HG03457 (cell line): ENCODE results near the gene MGAT5B.

Experiments used
- ATAC-seq: cut with Tn5 transposase; IDR thresholded peaks from one replicate; pipeline ENCODE4 v1.9.1; 2021; ENCODE audit warnings: moderate number of reproducible peaks; ENCODE audit not compliant: unreplicated experiment

Gene MGAT5B

GRCh38 chr17:76925441-76925891 is 57.3 kb downstream of the MGAT5B start:
- ATAC-seq: no peak

DNA sequence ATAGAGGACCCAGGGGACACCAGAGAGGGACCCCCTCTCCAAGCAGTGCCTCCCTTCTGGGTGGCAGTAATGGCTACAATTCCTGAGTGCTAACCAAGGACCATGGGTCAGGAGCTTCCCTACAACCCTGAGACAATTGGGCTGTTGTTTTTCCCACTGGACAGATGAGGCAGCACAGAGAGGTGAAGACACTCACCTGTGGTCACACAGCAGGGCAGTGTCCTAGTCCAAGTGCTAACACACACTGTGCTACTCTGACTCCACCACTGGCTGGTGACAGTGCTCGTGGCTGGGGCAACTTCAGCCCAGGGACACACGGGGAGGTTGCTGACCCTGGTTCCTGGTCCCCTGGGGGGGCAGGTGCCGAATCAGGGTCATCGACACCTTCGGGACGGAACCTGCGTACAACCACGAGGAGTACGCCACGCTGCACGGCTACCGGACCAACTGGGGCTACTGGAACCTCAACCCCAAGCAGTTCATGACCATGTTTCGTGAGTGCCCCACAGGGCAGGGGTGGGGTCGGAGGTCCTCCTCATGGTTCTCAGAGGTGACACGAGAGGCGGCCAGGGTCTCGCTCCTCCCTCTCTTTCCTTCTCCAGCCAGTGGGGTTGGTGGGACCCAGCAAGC is 58.1 kb downstream of the MGAT5B start:
- ATAC-seq: no peak

DNA sequence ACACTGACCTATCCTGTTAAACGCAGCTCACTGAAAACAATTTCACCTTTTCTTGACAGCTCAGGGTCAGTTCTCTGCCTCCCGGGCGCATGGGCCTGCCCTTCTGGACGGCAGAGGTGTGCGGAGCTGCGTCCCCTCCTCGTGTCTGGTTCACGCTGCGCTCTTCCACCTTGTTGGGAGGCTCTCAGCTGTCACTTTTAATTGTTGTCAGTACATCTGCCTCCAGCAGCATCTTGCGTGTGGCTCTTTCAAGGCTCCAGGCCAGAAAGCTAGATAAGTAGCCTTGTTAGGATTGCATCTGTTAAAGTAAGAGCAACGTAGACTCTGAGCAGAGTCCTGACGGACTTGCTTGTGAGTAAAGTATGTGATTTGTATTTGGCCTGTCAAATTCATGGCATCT is 59.4 kb downstream of the MGAT5B start:
- ATAC-seq: no peak

DNA sequence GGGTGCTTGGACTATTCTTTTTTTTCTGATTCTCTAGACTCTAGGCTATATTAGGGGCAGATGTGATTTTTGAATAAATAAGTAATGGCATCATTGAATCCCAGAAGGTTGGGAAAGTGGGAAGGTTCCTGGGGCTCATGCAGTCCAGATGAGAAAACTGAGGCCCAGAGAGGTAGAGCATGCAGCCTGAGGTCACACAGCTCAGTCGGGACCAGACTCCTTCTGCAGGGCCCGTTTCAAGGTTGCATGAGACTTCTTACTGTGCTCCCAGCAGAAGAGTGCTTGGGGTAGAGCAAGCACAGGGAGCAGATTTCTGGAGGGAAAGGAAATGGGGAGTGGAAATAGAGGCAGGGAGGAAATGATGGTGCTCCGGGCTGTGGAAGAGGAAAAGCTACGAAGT is 59.8 kb downstream of the MGAT5B start:
- ATAC-seq: no peak

DNA sequence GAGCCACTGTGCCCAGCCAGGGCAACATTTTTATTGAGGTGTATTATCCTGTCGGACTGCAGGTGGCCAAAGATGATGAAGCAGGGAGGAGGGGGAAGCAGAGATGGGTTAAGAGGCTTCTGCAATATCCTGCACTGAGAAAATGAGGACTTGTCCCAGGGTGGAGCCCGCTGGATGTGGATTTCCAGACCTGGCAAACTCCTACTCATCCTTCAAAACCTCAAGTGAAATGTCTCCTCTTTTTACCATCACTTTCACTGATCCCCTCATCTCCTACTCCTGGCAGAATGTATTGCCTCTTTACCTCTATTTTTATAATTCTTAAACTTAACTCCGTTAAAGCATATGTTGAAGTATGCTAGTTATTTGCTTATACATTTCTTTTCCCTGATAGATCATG is 60.9 kb downstream of the MGAT5B start:
- no peak for ATAC-seq

- no peak for ATAC-seq
Measured at GRCh38 chr17:76929601-76930000, 61.4 kb downstream of the MGAT5B start.

DNA sequence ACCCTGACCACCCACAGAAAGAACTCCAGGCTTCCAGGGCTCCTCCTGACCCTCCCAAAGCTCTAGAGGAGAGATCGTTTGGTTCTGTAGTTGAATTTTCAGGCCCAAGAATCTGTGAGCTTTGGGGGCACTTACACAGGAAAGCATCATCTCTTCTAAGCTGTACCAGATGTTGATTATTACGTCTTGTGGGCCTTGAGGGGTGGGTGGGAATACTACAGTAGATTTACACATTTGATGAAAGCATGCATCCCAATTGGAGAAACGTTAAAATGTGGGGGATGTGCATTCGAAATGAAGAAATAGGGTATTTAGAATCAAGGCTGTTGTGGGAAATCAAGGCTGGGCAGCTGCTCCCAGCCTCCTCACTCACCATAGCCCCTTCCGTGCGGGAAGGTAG is 61.9 kb downstream of the MGAT5B start:
- ATAC-seq: no peak

DNA sequence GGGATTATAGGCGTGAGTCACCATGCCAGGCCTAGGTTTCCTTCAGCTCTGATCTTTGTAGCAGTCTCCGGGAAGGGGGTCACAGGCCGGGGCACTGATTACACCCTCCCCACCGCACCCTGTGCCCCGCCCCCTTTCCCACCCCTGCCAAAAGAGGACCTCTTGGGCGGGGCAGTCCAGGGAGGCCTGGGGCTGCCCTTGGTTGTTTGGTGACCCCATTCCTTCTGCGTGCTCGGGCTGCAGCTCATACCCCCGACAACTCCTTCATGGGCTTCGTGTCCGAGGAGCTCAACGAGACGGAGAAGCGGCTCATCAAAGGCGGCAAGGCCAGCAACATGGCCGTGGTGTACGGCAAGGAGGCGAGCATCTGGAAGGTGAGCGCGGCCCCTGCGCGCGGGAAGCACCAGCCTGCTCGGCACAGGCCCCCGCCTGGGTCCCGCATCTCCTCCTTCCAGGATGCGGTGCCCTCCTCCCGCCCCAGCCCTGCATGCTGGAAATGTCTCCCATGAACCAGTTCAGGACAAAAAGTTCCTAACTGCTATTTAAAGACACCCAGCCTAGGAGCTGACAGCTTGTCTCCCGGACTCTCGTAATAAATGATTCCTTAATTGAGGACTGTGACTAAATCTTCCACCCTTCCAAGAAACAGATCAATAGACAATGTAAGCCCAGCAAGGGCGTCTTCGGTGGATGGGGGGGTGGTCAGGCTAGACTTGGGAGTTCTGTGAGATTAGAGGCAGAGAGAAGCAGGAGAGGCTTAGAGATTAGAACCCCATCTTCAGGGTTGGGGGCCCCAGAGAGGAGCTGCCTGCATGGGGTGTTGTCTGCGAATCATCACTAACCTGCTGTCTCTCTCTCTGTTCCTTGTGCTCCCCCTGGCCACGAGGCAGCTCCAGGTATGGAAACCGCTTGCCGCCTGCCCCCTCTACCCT is 64.5 kb downstream of the MGAT5B start:
- no peak for ATAC-seq

DNA sequence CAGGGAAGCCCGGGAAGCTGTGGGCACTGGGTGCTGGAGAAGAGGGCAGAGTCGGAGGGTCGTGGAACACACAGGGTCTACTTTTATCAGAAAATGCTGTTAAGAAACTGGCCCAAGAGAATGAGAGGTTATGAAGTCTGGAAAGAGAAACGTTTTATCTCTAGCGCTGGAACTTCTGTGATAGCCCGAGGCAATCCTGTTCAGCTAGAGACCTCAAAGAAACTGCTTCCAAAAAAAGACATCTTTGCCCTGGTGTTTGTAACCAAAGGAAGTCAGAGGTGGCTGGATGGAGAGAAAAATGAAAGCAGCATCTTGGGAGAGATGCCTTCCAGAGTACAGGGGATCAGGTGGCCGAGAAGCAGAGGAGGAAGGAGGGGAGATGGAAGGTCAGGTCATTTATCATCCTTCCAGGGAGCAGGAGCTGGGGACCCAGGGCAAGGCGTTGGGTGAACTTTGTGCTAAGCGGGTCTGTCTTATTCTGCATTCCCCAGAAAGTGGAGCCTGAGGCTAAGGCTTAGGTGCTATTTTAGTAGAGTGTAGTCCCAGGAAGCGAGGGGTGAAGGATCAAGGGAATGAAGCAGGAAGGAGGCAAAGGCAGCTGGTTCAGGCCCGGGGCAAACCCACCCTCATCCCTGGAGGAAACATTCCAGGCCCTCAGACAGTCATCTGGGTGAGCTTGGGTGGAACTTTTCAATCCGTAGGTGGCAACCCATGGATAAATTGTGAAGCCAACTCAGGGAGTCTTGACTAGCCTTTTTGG is 66.5 kb downstream of the MGAT5B start:
- no peak for ATAC-seq

GRCh38 chr17:76935331-76935730 is 67.1 kb downstream of the MGAT5B start:
- no peak for ATAC-seq

DNA sequence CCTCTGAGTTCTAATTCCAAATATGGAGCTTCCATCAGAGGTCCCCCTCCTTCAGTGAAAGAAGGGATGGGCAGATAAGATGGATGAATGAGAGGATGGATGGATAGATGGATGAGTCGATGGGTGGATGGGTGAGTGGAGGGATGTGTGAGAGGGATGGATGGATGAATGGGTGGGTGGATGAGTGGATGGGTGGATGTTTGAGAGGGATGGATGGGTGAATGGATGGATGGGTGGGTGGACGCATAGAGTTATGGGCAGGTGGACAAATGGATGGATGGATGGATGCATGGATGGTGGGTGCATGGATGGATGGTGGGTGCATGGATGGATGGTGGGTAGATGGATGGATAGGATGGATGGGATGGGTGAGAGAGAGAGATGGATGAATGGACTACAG is 69.0 kb downstream of the MGAT5B start:
- ATAC-seq: no peak

GRCh38 chr17:76938009-76938408 is 69.8 kb downstream of the MGAT5B start:
- ATAC-seq: no peak

- no peak for ATAC-seq
Measured at GRCh38 chr17:76940295-76940694, 72.1 kb downstream of the MGAT5B start.

DNA sequence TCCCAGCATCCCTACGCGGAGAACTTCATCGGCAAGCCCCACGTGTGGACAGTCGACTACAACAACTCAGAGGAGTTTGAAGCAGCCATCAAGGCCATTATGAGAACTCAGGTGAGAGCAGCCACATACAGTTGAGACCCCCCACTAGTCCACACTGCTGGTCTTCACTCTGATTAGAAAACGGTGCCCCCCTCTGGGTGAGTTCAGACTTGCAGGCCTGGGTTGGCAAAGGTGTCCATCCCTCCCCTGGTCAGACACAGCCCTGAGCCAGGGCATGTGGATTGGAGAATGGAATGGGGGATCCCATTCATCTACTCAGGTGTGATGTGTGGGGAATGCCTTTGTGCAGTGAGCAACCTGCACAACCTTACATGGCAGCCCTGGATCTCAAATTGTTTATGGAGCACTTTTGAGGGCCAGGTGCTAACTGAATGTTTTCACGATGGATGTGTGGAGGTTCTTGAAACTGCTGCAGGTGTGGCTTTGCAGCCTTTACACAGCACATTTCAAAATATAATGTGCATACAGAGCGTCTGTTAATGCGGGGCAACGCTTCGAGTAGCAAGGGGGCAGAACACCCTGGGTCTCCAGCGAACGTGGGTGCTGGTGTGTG is 72.6 kb downstream of the MGAT5B start:
- no peak for ATAC-seq

- ATAC-seq: no peak
Measured at GRCh38 chr17:76943202-76943601, 75.0 kb downstream of the MGAT5B start.

DNA sequence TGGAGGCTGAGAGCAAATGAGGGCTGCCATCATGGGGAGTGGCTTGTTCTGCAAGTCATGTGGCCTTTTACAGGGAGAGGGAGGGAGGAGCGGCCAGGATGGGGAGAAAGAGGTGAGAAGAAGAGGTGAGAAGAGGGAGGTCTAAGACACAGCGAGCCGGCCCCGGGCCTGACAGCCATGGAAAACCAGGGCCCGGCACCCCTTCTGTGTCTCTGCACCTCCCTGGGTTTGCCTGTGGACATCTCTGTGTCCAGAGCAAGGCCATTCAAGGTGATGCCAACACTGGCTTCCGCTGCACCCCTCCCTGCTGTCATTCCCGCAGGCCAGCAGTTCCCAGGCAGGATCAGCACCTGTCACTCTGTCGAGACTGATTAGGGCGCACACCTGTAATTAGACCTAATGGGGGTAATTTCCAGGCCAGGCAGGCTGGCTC is 75.6 kb downstream of the MGAT5B start:
- no peak for ATAC-seq

- ATAC-seq: no peak
Measured at GRCh38 chr17:76944477-76944876, 76.3 kb downstream of the MGAT5B start.

DNA sequence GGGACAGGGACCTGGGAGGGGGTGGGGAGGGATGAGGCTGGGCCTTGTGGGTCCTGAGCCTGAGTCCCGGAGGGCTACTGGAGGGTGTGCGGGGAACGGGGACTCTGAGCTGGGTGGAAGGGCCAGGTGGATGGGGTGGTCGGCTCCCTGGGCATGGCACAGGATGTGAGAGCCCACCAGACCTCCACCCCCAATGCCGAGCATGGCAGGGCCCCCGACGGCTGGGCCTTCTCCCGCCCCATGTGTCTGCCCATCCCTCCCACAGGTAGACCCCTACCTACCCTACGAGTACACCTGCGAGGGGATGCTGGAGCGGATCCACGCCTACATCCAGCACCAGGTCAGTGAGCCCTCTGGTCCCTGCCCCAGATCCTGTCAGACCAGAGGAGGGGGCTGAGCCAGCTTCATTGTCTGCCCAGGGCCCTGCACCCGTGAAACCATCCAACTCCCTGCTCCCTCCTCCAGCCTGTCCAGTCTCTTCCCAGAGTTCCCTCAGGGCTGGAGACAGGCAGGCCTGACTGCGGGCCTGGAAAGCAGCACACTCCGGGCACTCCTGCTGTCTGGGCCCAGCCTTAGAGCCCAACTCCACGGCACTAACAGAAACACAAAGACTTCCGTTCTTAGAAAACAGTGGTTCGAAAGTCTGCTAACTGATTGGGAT is 78.0 kb downstream of the MGAT5B start:
- ATAC-seq: no peak

DNA sequence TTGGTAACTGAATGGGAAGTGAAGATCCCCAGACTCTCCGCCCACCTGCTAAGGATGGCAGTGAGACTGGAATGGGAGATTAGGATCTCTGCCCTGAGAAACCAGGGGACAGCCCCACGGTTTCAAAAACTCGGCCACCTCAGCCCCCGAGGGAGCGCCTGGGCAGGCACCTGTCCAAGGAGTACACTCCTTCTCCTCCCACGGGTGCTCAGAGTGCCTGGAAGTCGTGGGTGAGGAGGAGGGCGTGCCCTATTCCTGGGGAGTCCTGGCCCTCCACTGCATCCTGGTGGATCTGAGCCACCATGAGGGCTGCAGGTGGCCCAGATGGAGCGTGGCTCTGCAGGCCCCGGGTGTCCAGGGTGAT is 78.5 kb downstream of the MGAT5B start:
- ATAC-seq: no peak

GRCh38 chr17:76947309-76947708 is 79.1 kb downstream of the MGAT5B start:
- no peak for ATAC-seq

DNA sequence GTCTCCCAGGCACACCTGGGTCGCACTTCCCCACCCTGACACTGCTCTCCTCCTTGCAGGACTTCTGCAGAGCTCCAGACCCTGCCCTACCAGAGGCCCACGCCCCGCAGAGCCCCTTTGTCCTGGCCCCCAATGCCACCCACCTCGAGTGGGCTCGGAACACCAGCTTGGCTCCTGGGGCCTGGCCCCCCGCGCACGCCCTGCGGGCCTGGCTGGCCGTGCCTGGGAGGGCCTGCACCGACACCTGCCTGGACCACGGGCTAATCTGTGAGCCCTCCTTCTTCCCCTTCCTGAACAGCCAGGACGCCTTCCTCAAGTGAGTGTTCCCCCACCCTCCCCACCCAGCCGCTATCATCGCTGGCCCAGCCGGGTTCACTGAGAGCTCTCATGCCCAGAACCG is 79.6 kb downstream of the MGAT5B start:
- no peak for ATAC-seq
